Sigmoid colon (tissue), 4 donors: Measurements from ENCODE around the gene ENTPD6.

Experiments
- EP300 ChIP-seq, 4 donors: sonication (generic); formaldehyde crosslinking; IDR thresholded peaks; one replicate each; pipeline ENCODE4 v1.6.1; 2017; ENCODE audit warnings: antibody characterized with exemption in 4 of 4
- POLR2A ChIP-seq, 2 donors: fragments of 450-650 bp; IDR thresholded peaks; one replicate each; pipeline ENCODE4 v1.6.1; 2016; ENCODE audit warnings: antibody characterized with exemption in 2 of 2, mild to moderate bottlenecking in 2 of 2, moderate library complexity in 2 of 2

DNA sequence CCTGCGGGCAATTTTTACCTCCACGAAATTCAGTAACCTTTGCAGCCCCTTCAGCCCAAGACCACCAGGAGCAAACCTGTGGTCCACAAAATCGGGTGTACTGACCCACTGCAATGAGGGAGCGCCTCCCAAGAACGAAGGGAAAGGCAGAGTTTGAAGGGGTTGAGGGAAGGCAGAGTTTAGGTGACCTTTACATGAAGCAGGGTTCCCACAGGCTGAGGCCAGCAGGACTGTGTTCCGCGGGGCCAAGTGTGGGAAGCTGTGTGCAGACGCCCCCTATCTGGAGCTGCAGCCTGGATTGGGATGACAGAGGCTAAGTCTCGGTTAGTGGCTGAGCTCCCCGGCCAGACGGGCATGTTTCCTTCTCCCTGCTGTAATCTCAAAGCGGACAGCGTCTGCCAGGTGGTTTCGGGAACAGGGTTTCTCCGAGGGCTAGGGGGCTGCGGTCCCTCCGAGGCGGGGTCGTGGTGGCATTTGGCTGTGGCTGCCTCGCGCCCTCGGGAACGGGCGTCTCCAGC is 51.5 kb downstream of the ENTPD6 start:
- TF ChIP-seq EP300 (IDR thresholded peaks at IDR 0.05) = no peak
- TF ChIP-seq POLR2A (IDR thresholded peaks at IDR 0.05) = no peak
